Measurements from ENCODE around the gene OR2J1. TPM values are rescaled to one million over a fixed set of nuclear protein-coding genes. Genes with fewer than 3 reads are reported as not detected.
A peak's percentile ranks its signal among the peaks of the same experiment; 100 is the strongest.

Gene OR2J1
- total RNA-seq = not detected
- polyA plus RNA-seq (2013, experiment 1 of 2) = not detected
- polyA plus RNA-seq (2013, experiment 2 of 2) = not detected
- 0 to 0.18 (median 0) reads per million in 172 experiments for total RNA-seq

DNA sequence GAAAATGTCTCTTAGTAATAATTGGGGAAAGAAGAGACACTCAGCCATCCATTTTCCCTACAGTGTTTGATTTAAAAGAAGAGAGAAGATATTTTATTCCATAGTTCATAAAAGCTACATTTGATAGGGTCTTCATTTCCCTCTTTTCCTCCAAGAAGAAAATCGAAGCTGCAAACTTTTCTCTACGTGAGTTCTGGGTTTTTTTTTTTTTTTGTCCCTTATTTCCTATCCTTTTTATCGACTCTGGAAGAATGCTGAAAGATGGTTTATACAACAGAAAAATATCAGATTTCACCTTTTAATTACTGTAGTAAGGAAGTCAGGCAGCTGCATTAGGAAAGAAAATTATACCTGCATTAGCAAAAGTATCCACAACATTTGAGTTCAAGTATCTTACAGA, at the start of gene OR2J1:
Gene OR2J1 (plus strand): TSS at position 301 of the 400 bp plus-strand sequence. CDS start 1,453 bp downstream, outside the sequence.
- no peaks in the 10 kb centered on the region for H3K4me1 ChIP-seq (ENCODE audit: insufficient read depth, low read length)
- H3K9me3 ChIP-seq (ENCODE audit: control insufficient read depth in 1 of 2, insufficient read depth in 1 of 2, low read length in 2 of 2) = no peaks in the 10 kb centered on the region
- no peaks in the 10 kb centered on the region for H3K36me3 ChIP-seq (ENCODE audit: insufficient read depth, low read length)
- no peak within 1 kb of the TSS for H3K27ac ChIP-seq (ENCODE audit: low read depth in 1 of 2, low read length in 2 of 2)
- ChIA-PET POLR2A (no interaction called here), CTCF (no interaction called here)
- TF ChIP-seq, protein P1, sequence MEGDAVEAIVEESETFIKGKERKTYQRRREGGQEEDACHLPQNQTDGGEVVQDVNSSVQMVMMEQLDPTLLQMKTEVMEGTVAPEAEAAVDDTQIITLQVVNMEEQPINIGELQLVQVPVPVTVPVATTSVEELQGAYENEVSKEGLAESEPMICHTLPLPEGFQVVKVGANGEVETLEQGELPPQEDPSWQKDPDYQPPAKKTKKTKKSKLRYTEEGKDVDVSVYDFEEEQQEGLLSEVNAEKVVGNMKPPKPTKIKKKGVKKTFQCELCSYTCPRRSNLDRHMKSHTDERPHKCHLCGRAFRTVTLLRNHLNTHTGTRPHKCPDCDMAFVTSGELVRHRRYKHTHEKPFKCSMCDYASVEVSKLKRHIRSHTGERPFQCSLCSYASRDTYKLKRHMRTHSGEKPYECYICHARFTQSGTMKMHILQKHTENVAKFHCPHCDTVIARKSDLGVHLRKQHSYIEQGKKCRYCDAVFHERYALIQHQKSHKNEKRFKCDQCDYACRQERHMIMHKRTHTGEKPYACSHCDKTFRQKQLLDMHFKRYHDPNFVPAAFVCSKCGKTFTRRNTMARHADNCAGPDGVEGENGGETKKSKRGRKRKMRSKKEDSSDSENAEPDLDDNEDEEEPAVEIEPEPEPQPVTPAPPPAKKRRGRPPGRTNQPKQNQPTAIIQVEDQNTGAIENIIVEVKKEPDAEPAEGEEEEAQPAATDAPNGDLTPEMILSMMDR (IDR thresholded peaks at IDR 0.05) = no peak
- intact Hi-C loops (cut with DNase I, micrococcal nuclease) = no loop called here
- DNase-seq = no peak
- Mint-ChIP-seq H3K4me1 (ENCODE audit: low read depth) (no peaks in the 10 kb centered on the region), H3K9me3 (no peaks in the 10 kb centered on the region), H3K36me3 (ENCODE audit: low read depth) (no peaks in the 10 kb centered on the region), H3K27me3 (peaks cover 72% of the 10 kb centered on the region), H3K27ac (no peak within 1 kb of the TSS), H3K4me3 (no peak within 1 kb of the TSS)
- peaks cover 4 to 6% of the 10 kb centered on the region in 2 experiments for H3K27me3 ChIP-seq (ENCODE audit: control insufficient read depth in 1 of 2, insufficient read depth in 2 of 2, low read length in 2 of 2)
- no peak for ATAC-seq (ENCODE audit: poor library complexity)
- H3K4me3 ChIP-seq (ENCODE audit: low read length) = no peak within 1 kb of the TSS

DNA sequence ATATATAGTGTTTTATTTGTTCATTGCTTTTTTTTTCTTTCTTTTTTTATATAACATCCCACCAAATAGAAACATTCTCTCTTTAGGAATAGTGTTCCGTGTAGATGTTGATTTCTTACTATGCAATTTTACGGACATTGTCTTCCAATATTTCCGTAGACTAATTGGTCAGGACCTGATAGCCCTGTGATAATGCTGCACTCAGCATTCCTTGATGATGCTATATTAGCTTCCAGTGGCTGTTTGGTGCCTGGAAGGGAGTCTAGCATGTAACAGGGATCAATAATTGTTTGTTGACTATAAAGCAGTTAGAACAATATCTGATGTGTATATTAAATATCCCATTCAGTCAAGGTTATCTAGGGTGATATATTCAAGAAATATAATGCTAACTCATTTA, 47.6 kb upstream of the OR2J1 start:
- intact Hi-C loops (cut with DNase I, micrococcal nuclease) = no loop called here
- H3K27ac Mint-ChIP-seq = no peak overlapping the region
- no peaks in the 10 kb centered on the region for H3K4me1 ChIP-seq (ENCODE audit: insufficient read depth, low read length)
- no peaks in the 10 kb centered on the region for H3K4me1 Mint-ChIP-seq (ENCODE audit: low read depth)
- peaks cover 2 to 43% of the 10 kb centered on the region in 2 experiments for H3K27me3 ChIP-seq (ENCODE audit: control insufficient read depth in 1 of 2, insufficient read depth in 2 of 2, low read length in 2 of 2)
- ATAC-seq (ENCODE audit: poor library complexity) = no peak
- no peaks in the 10 kb centered on the region for H3K9me3 Mint-ChIP-seq
- no peak overlapping the region for H3K27ac ChIP-seq (ENCODE audit: low read depth in 1 of 2, low read length in 2 of 2)
- H3K36me3 Mint-ChIP-seq (ENCODE audit: low read depth) = no peaks in the 10 kb centered on the region
- CTCF ChIA-PET = no interaction called here
- POLR2A ChIA-PET = no interaction called here
- H3K9me3 ChIP-seq (ENCODE audit: control insufficient read depth in 1 of 2, insufficient read depth in 1 of 2, low read length in 2 of 2) = no peaks in the 10 kb centered on the region
- H3K4me3 Mint-ChIP-seq = no peak overlapping the region
- H3K36me3 ChIP-seq (ENCODE audit: insufficient read depth, low read length) = no peaks in the 10 kb centered on the region
- TF ChIP-seq, protein P1 (IDR thresholded peaks at IDR 0.05) = no peak
- no peak for DNase-seq
- H3K4me3 ChIP-seq (ENCODE audit: low read length) = no peak overlapping the region
- peaks cover 56% of the 10 kb centered on the region for H3K27me3 Mint-ChIP-seq

DNA sequence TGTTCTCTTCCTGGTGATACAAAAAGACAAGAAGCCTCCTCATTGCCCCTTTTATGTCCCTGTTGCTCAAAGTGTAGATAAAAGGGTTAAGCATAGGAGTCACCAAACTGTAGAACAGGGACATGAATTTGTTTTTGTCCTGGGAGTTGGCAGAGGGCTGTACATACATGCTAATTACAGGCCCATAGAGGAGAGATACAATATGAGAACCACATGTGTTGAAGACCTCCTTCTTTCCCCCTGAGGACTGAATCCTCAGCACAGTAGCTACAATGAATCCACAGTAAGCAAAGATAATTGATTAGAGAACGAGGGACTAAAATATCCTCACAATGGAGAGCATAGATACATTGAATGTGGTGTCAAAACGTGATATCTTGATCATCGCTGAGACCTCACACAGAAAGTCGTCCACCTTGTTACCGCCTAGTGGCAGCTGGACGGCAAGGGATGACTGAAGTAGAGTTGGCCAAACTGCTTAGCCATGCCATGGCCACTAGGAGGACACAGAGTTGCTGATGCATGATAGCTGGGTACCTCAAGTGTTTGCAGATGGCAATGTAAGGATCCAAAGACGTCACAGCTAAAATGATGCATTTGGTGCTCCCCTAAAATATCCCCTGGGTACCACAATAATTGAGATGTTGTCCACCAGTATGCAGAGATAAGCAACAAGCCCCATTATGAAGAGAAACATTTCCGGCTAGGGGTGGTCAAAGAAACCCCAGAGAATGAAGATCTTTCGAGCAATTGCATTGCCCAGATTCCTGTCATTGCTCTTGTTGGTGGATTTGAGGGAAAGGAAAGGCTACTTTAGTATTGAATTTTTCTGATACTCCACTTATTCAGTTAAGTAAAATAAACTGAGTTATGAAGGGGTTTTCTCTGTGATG, 27.2 kb upstream of the OR2J1 start:
- no peaks in the 10 kb centered on the region for H3K36me3 Mint-ChIP-seq (ENCODE audit: low read depth)
- ATAC-seq (ENCODE audit: poor library complexity) = no peak

More for the DNA sequence above, 27.2 kb upstream of the OR2J1 start:
- H3K4me1 ChIP-seq (ENCODE audit: insufficient read depth, low read length) = no peaks in the 10 kb centered on the region
- H3K27ac ChIP-seq (ENCODE audit: low read depth in 1 of 2, low read length in 2 of 2) = no peak overlapping the region
- peaks cover 2% of the 10 kb centered on the region for H3K9me3 Mint-ChIP-seq
- TF ChIP-seq, protein P1 (IDR thresholded peaks at IDR 0.05) = no peak
- no peaks in the 10 kb centered on the region for H3K36me3 ChIP-seq (ENCODE audit: insufficient read depth, low read length)
- H3K27me3 Mint-ChIP-seq = peaks cover 67% of the 10 kb centered on the region
- intact Hi-C loops (cut with DNase I, micrococcal nuclease) = no loop called here
- no peak overlapping the region for H3K4me3 Mint-ChIP-seq
- CTCF ChIA-PET = no interaction called here
- peak in 2 of 14 experiments; percentile 14 to 20 for DNase-seq
- POLR2A ChIA-PET = no interaction called here
- H3K4me3 ChIP-seq (ENCODE audit: low read length) = no peak overlapping the region
- no peaks in the 10 kb centered on the region for H3K9me3 ChIP-seq (ENCODE audit: control insufficient read depth in 1 of 2, insufficient read depth in 1 of 2, low read length in 2 of 2)
- no peaks in the 10 kb centered on the region for H3K4me1 Mint-ChIP-seq (ENCODE audit: low read depth)
- peaks cover 8 to 19% of the 10 kb centered on the region in 2 experiments for H3K27me3 ChIP-seq (ENCODE audit: control insufficient read depth in 1 of 2, insufficient read depth in 2 of 2, low read length in 2 of 2)
- no peak overlapping the region for H3K27ac Mint-ChIP-seq
